ENCODE data around the gene HLF.

DNA sequence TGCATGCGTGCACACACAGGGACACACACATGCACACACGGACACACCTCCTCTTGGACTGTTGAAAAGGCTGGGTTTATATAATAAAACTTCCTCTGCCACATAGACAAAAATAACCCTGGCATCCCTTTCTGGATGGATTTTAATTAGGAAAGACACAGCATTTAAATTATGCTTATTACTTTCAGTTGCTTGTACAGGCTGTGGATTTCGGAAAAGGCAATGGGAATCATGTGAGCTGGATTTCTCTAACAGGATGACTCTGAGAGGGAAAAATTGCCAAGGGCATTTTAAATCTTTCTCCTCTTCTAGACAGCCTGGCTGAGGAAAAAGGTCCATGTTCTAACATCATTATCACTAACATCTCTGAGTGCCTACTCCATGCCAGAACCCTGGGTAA lies 75.9 kb downstream of the HLF start:
- TF ChIP-seq EZH2phosphoT487 (IDR thresholded peaks at IDR 0.05; ENCODE audit: insufficient read depth, low read depth) (no peak), EZH2 (IDR thresholded peaks at IDR 0.05; ENCODE audit: insufficient read depth, poor library complexity, severe bottlenecking) (no peak)

Data from GM23248 (cell line).